Esophagus squamous epithelium (tissue), 5 donors: ENCODE results near the gene RNF151. TPM values are rescaled to one million over a fixed set of nuclear protein-coding genes. Genes with fewer than 3 reads are reported as not detected.
"Not testable (repeated sequence)": the region's sequence is repeated elsewhere in the genome, so short reads cannot be mapped to it uniquely, and the experiment has no call there.

Source experiments
- DNase-seq: peaks from one replicate; lab custom pipeline; 2025; lab: John Stamatoyannopoulos, UW
- H3K27ac ChIP-seq, 4 donors: fragments of 200-600 bp; sonication (generic); one replicate each; pipeline ENCODE4 v1.5.1; 2016 to 2019; ENCODE audit warnings: mild to moderate bottlenecking in 1 of 4
- H3K27me3 ChIP-seq, 4 donors: fragments of 200-600 bp; sonication (generic); 1 replicate in 3 of 4; 2 replicates in 1 of 4; pipeline versions ENCODE4 v1.5.1 to v1.6.0; 2017 to 2021; ENCODE audit warnings: antibody characterized with exemption in 1 of 4
- H3K36me3 ChIP-seq, 3 donors: fragments of 200-600 bp; sonication (generic); one replicate each; pipeline ENCODE4 v1.5.1; 2016 to 2019
- H3K4me1 ChIP-seq, 3 donors: fragments of 200-600 bp; sonication (generic); one replicate each; pipeline ENCODE4 v1.5.1; 2017 to 2019
- H3K4me3 ChIP-seq, 4 donors: fragments of 200-600 bp; sonication (generic); 1 replicate in 3 of 4; 2 replicates in 1 of 4; pipeline ENCODE4 v1.5.1; 2016 to 2019; ENCODE audit warnings: mild to moderate bottlenecking in 2 of 4, moderate library complexity in 1 of 4
- H3K9me3 ChIP-seq, 3 donors: fragments of 200-600 bp; sonication (generic); one replicate each; pipeline ENCODE4 v1.5.1; 2016 to 2019
- POLR2A ChIP-seq, 4 donors: fragments of 450-650 bp; IDR thresholded peaks; one replicate each; pipeline ENCODE4 v1.6.1; 2017; ENCODE audit warnings: antibody characterized with exemption in 4 of 4, mild to moderate bottlenecking in 4 of 4, moderate library complexity in 3 of 4
- WGBS, 2 donors: methylation state at CpG; one replicate each; pipeline ENCODE4 v1.1.5; 2018; 5-methylcytosine and 5-hydroxymethylcytosine counted together
- intact Hi-C: fragments of 100-400 bp; cut with DNase I; formaldehyde crosslinking; loops from one replicate; pipeline ENCODE4 v1.15.0; 2022
- total RNA-seq, 4 donors: library from RNA; depleted of rRNA; stranded (reverse); fragments of >200 nt; gene quantifications; one replicate each; pipeline ENCODE4 v1.1.0, GENCODE V29; 2016
- TF ChIP-seq, protein P1 (sequence below), 6 experiments: fragments of 450-650 bp in 4 of 6; fragments of 200-600 bp in 2 of 6; sonication (generic) in 2 of 6; IDR thresholded peaks; one replicate each; pipeline ENCODE4 v1.5.1; 2016 to 2019; ENCODE audit warnings: antibody characterized with exemption in 6 of 6, mild to moderate bottlenecking in 4 of 6, moderate library complexity in 4 of 6
- donor health status: DM: yes; HTN: yes; CAD: no.

RNF151 gene
- total RNA-seq, 4 donors from 2014 or later = not detected

DNA sequence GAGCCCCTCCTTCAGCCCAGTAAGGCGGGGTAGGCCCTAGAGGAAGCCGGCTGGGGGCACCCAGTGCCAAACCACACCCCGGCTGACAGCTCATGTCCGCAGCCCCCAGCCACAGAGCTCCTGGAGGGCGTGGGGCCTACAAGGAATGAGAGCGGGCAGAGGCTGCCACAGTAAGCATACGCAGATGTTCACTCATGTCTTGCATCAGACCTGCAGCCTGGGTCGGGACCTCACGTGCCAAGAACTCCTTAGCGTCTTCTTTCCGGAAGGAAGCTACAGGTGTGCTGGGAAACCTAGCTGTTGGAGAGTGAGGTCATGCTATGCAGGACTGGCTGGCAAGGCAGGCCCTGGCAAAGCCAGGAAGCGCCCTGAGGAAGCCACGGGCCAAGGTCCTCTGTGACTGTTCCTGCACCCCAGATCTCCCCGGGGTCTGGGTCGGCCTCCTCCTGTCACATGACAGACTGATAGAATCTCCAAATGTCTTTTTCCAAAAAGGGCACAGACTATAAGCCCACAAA lies 41.4 kb downstream of the RNF151 start:
- intact Hi-C loops = no loop called here
- H3K4me3 ChIP-seq = peak overlapping the region; percentile 58 to 98 (median 86)
- H3K27ac ChIP-seq = peak overlapping the region; percentile 79 to 98 (median 96)
- H3K27me3 ChIP-seq = no peaks in the 10 kb centered on the region
- WGBS, 2 donors = 24 to 25% methylated on average over 8 to 10 of the region's 15 CpGs
- peak in 2 of 4 donors; percentile 32 to 55 for TF ChIP-seq POLR2A (IDR thresholded peaks at IDR 0.05)
- TF ChIP-seq, protein P1, sequence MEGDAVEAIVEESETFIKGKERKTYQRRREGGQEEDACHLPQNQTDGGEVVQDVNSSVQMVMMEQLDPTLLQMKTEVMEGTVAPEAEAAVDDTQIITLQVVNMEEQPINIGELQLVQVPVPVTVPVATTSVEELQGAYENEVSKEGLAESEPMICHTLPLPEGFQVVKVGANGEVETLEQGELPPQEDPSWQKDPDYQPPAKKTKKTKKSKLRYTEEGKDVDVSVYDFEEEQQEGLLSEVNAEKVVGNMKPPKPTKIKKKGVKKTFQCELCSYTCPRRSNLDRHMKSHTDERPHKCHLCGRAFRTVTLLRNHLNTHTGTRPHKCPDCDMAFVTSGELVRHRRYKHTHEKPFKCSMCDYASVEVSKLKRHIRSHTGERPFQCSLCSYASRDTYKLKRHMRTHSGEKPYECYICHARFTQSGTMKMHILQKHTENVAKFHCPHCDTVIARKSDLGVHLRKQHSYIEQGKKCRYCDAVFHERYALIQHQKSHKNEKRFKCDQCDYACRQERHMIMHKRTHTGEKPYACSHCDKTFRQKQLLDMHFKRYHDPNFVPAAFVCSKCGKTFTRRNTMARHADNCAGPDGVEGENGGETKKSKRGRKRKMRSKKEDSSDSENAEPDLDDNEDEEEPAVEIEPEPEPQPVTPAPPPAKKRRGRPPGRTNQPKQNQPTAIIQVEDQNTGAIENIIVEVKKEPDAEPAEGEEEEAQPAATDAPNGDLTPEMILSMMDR (IDR thresholded peaks at IDR 0.05) = no peak
- peaks cover 44 to 71% (median 56%) of the 10 kb centered on the region in 3 donors for H3K4me1 ChIP-seq
- H3K9me3 ChIP-seq = no peaks in the 10 kb centered on the region
- DNase-seq = no peak
- peaks cover 0 to 17% (median 3%) of the 10 kb centered on the region in 3 donors for H3K36me3 ChIP-seq

DNA sequence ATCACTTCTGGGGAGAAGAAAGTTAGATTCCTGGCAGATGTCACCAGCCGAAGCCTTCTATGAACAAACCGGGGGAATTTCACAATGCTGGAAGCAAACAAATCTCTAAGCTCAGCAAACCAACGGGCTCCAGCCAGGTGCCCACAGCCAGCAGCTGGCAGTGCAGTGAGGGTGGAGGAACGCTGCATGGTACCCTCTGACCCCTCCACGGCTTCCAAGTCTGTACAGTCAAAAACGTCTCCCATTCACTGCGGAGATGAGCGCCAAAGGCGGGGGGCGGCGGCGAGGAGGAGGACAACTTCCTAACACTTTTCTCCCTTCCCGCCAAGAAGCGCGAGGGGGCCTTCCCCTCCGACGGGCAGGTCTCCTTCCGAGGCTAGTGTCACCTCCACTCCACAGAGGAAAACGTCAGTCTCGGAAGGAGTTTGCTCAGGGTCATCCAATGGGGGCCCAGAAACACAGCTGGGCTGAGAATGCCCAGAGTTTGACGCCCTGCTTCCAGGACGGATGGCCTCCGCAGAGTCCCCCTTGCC lies 42.0 kb downstream of the RNF151 start:
- no peaks in the 10 kb centered on the region for H3K27me3 ChIP-seq
- TF ChIP-seq POLR2A (IDR thresholded peaks at IDR 0.05) = no peak
- TF ChIP-seq, protein P1 (IDR thresholded peaks at IDR 0.05) = no peak
- intact Hi-C loops = no loop called here
- no peaks in the 10 kb centered on the region for H3K9me3 ChIP-seq
- H3K4me1 ChIP-seq = peaks cover 44 to 66% (median 54%) of the 10 kb centered on the region in 3 donors
- 4 to 5% methylated on average over 5 to 13 of the region's 23 CpGs for WGBS, 2 donors
- peak overlapping the region; percentile 58 to 98 (median 86) for H3K4me3 ChIP-seq
- H3K36me3 ChIP-seq = peaks cover 0 to 11% (median 0%) of the 10 kb centered on the region in 3 donors
- peak overlapping the region; percentile 79 to 98 (median 96) for H3K27ac ChIP-seq
- DNase-seq = no peak

DNA sequence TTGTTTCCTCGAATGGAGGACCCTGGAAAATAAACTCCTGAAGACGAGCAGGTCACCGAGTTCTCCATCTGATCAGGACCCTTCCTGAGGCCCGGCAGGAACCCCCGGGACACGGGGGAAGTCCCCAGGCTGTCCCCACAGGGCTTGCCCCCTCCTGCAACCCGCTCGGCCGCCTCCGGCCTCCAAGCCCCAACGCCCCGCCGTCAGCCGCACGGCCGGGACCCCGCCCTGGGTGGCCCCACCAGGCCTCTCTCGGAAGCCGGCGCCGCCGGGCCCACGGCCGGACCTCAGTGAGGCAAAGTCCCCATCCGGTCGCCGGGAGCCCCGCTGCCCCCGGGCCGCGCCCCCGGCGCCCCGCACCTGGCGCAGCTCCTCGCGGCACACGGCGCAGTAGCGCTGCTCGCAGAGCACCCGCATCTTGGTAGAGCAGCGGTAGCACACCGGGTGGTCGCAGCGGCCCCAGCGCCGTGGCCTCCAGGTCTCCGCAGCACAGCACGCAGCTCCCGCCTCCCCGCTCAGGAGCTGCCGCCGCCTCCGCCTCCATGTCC lies 42.6 kb downstream of the RNF151 start:
- H3K4me1 ChIP-seq = peaks cover 40 to 60% (median 49%) of the 10 kb centered on the region in 3 donors

DNA sequence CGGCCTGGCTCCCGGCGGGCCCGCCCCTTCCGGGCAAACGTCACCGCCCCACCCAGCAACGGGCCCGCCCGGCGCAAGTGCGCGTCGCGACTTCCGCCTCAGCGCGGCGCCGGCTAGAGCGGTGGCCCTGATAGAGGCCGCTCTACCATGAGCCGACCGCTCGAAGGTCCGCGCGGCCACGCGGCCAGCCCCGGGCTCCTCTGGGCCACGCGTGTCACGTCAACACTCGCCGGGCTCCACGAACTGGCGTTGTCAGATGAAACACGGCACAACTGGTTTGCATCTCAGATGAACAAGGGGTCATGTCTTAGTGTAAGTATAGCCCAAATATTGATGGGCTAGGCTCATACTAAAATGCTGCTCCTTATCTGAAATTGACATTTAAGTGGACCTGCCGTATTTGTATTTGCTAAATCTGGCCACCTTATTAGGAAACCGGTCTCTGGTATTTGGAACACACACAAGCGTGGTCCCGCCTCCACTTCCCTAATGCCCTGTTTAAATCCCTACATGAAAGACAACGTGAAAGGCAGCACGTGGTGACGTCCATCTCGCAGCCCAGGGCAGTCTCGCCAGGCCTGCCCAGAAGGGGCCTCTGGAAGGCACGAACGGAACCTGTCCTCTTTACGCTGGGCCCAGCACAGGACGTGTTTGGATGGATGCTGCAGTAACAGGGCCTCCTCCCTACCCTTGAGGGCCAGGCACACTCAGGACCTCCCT lies 43.3 kb downstream of the RNF151 start, which contains the start of gene ZNF598:
Gene ZNF598, minus strand, starts transcription at position 31 of the 720 bp plus-strand sequence.
- H3K4me3 ChIP-seq = peak within 1 kb of the TSS; percentile 58 to 98 (median 86)
- TF ChIP-seq POLR2A (IDR thresholded peaks at IDR 0.05) = peak in 3 of 4 donors; percentile 81 to 97 (median 91)
- TF ChIP-seq, protein P1 (IDR thresholded peaks at IDR 0.05) = peak in 1 of 6 experiments; percentile 6
- H3K36me3 ChIP-seq = peaks cover 0 to 4% (median 0%) of the 10 kb centered on the region in 3 donors
- peaks cover 33 to 58% (median 44%) of the 10 kb centered on the region in 3 donors for H3K4me1 ChIP-seq
- H3K27ac ChIP-seq = peak within 1 kb of the TSS; percentile 94 to 98 (median 96)
- intact Hi-C loops = no loop called here
- H3K9me3 ChIP-seq = no peaks in the 10 kb centered on the region
- DNase-seq = no peak
- WGBS, 2 donors = 1 to 2% methylated on average over 9 to 16 of the region's 52 CpGs
- H3K27me3 ChIP-seq = no peaks in the 10 kb centered on the region

More for the DNA sequence above, 42.6 kb downstream of the RNF151 start:
- intact Hi-C loops = no loop called here
- TF ChIP-seq, protein P1 (IDR thresholded peaks at IDR 0.05) = no peak
- TF ChIP-seq POLR2A (IDR thresholded peaks at IDR 0.05) = no peak
- DNase-seq = no peak
- Histone ChIP-seq H3K27me3 (no peaks in the 10 kb centered on the region), H3K27ac (peak overlapping the region; percentile 79 to 98 (median 96)), H3K4me3 (peak overlapping the region; percentile 58 to 98 (median 86)), H3K36me3 (peaks cover 0 to 11% (median 0%) of the 10 kb centered on the region in 3 donors), H3K9me3 (no peaks in the 10 kb centered on the region)
- no CpG with 5 or more reads among the region's 55 CpGs for WGBS, 2 donors

DNA sequence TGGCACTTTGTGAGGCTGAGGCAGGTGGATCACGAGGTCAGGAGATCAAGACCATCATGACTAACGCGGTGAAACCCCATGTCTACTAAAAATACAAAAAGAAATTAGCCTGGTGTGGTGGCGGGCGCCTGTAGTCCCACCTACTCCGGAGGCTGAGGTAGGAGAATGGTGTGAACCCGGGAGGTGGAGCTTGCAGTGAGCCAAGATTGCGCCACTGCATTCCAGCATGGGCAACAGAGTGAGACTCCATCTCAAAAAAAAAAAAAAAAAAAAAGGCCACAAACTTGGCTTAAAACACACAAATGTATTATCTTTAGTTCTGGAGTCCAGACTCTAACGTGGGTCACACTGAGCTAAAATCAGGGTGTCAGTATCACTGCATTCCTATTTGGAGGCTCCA lies 45.1 kb downstream of the RNF151 start:
- peaks cover 33 to 52% (median 35%) of the 10 kb centered on the region in 3 donors for H3K4me1 ChIP-seq
- H3K27ac ChIP-seq, H3K9me3 ChIP-seq, H3K4me3 ChIP-seq, H3K27me3 ChIP-seq, DNase-seq, intact Hi-C loops, H3K36me3 ChIP-seq: not testable (repeated sequence)
- 78 to 82% methylated on average over 6 to 9 of the region's 9 CpGs for WGBS, 2 donors
